ENCODE data around the gene PPP6R2. TPM values are rescaled to one million over a fixed set of nuclear protein-coding genes. Genes with fewer than 3 reads are reported as not detected.

PPP6R2 gene
- total RNA-seq, 1 experiment from 2014 or later = 49.2 TPM

DNA sequence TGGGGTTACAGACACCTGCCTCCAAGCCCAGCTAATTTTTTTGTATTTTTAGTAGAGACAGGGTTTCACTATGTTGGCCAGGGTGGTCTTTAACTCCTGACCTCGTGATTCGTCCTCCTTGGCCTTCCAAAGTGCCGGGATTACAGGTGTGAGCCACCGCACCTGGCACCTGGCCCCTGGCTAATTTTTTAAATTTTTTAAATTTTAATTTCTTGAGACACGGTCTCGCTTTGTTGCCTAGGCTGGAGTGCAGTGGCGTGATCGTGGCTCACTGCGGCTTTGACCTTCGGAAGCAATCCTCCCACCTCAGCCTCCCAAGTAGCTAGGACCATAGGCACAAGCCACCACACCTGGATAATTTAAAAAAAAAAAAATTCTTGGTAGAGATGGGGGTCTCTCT, 14.6 kb downstream of the PPP6R2 start:
- CTCF ChIA-PET = interaction anchor here (0.6 kb wide), 1 partner anchor 16 kb away, joined by 3 read pairs; no protein-coding TSS in a partner anchor
- H3K79me2 ChIP-seq (ENCODE audit: low read depth) = peaks cover 74% of the 10 kb centered on the region

DNA sequence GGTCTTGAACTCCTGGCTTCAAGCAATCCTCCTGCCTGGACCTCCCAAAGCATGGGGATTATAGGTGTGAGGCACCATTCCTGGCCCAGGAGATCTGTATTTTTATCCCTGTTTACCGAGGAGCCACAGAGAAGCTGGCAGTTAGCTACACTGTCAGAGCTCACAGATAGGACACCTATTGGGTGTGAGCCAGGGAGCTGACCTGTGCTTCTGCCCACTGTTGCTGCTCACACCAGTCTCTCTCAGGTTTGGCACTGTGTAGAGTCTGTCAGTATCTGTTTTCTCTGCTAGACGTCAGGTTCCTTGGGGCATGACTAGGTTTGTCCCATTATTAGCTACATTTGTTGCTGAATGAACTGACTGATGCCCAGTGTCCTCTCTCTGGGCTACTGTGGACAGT, 17.5 kb downstream of the PPP6R2 start:
- H3K9me2 ChIP-seq (ENCODE audit: insufficient read depth) = no peaks in the 10 kb centered on the region
- peaks cover 85% of the 10 kb centered on the region for H3K79me2 ChIP-seq (ENCODE audit: low read depth)
- POLR2A ChIA-PET (ENCODE audit: unreplicated experiment) = no interaction called here
- no peak overlapping the region for H3K4me2 ChIP-seq
- no TSS peak for BruUV-seq (replicated peaks)
- no peaks in the 10 kb centered on the region for H3K27me3 ChIP-seq (ENCODE audit: insufficient read depth, low read depth)
- peaks cover 89% of the 10 kb centered on the region for H4K20me1 ChIP-seq (ENCODE audit: insufficient read depth)
- no peak for TF ChIP-seq EZH2 (IDR thresholded peaks at IDR 0.05; ENCODE audit: low read depth)
- TF ChIP-seq, protein P1, sequence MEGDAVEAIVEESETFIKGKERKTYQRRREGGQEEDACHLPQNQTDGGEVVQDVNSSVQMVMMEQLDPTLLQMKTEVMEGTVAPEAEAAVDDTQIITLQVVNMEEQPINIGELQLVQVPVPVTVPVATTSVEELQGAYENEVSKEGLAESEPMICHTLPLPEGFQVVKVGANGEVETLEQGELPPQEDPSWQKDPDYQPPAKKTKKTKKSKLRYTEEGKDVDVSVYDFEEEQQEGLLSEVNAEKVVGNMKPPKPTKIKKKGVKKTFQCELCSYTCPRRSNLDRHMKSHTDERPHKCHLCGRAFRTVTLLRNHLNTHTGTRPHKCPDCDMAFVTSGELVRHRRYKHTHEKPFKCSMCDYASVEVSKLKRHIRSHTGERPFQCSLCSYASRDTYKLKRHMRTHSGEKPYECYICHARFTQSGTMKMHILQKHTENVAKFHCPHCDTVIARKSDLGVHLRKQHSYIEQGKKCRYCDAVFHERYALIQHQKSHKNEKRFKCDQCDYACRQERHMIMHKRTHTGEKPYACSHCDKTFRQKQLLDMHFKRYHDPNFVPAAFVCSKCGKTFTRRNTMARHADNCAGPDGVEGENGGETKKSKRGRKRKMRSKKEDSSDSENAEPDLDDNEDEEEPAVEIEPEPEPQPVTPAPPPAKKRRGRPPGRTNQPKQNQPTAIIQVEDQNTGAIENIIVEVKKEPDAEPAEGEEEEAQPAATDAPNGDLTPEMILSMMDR (conservative IDR thresholded peaks at IDR 0.05) = no peak
- intact Hi-C loops (cut with micrococcal nuclease; ENCODE audit: unreplicated experiment) = no loop called here
- H3K36me3 ChIP-seq (ENCODE audit: low read depth) = peaks cover 7% of the 10 kb centered on the region
- no peak overlapping the region for H3K4me3 ChIP-seq
- CTCF ChIA-PET = interaction anchor here (0.6 kb wide), 1 partner anchor 9 kb away, joined by 4 read pairs; no protein-coding TSS in a partner anchor
- peaks cover under 1% of the 10 kb centered on the region; the same call in 1 of the 2 replicates for H3F3A ChIP-seq (ENCODE audit: insufficient read depth, low read depth)
- DNase-seq = no peak
- no peak overlapping the region for H2AFZ ChIP-seq
- no peaks in the 10 kb centered on the region for H3K4me1 ChIP-seq (replicated peaks; ENCODE audit: insufficient read depth)
- H3K27ac ChIP-seq = no peak overlapping the region
- H3K9me3 ChIP-seq (ENCODE audit: insufficient read depth, low read depth) = no peaks in the 10 kb centered on the region

More for the DNA sequence above, 14.6 kb downstream of the PPP6R2 start:
- H3K9me2 ChIP-seq (ENCODE audit: insufficient read depth) = no peaks in the 10 kb centered on the region
- POLR2A ChIA-PET (ENCODE audit: unreplicated experiment) = interaction anchor here (0.7 kb wide), 1 partner anchor 133 kb away, joined by 3 read pairs; no protein-coding TSS in a partner anchor
- DNase-seq = no peak
- no peaks in the 10 kb centered on the region for H3K4me1 ChIP-seq (replicated peaks; ENCODE audit: insufficient read depth)
- H3K27ac ChIP-seq = no peak overlapping the region
- H3K36me3 ChIP-seq (ENCODE audit: low read depth) = peaks cover 7% of the 10 kb centered on the region
- no TSS peak for BruUV-seq (replicated peaks)
- intact Hi-C loops (cut with micrococcal nuclease; ENCODE audit: unreplicated experiment) = no loop called here
- no peaks in the 10 kb centered on the region; the same call in 1 of the 2 replicates for H3F3A ChIP-seq (ENCODE audit: insufficient read depth, low read depth)
- no peak for TF ChIP-seq EZH2 (IDR thresholded peaks at IDR 0.05; ENCODE audit: low read depth)
- TF ChIP-seq, protein P1 (conservative IDR thresholded peaks at IDR 0.05) = no peak
- no peaks in the 10 kb centered on the region for H3K27me3 ChIP-seq (ENCODE audit: insufficient read depth, low read depth)
- H3K4me2 ChIP-seq = no peak overlapping the region
- H4K20me1 ChIP-seq (ENCODE audit: insufficient read depth) = peaks cover 83% of the 10 kb centered on the region
- H2AFZ ChIP-seq = no peak overlapping the region
- H3K9me3 ChIP-seq (ENCODE audit: insufficient read depth, low read depth) = no peaks in the 10 kb centered on the region
- H3K4me3 ChIP-seq = no peak overlapping the region

DNA sequence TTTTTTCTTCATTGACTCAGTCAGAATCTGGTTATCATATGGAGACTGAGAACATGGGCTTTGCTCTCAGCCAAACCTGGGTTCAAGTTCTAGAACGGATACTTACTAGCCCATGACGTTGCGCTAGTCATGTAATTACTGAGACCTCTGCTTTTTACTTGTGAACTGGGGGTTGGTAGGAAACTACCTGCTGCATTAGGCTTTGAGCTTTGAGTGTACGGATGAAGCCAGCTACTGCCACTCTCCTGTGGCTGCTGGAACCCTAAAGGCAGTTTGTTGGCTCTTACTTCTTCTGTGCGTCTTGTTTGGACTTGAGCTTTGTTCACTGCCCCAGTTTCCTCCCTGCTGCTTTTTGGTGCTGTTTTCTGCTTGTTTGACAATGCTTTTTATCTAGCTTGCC, 18.1 kb downstream of the PPP6R2 start:
- Histone ChIP-seq H3K4me1 (replicated peaks; ENCODE audit: insufficient read depth) (no peaks in the 10 kb centered on the region), H4K20me1 (ENCODE audit: insufficient read depth) (peaks cover 94% of the 10 kb centered on the region), H3K27ac (no peak overlapping the region), H3K27me3 (ENCODE audit: insufficient read depth, low read depth) (no peaks in the 10 kb centered on the region), H3K4me3 (no peak overlapping the region), H3K9me3 (ENCODE audit: insufficient read depth, low read depth) (no peaks in the 10 kb centered on the region), H3K9me2 (ENCODE audit: insufficient read depth) (no peaks in the 10 kb centered on the region), H3K36me3 (ENCODE audit: low read depth) (peaks cover 7% of the 10 kb centered on the region), H2AFZ (no peak overlapping the region), H3K4me2 (no peak overlapping the region), H3K79me2 (ENCODE audit: low read depth) (peaks cover 89% of the 10 kb centered on the region), H3F3A (ENCODE audit: insufficient read depth, low read depth) (peaks cover 7% of the 10 kb centered on the region; the same call in 1 of the 2 replicates)
- ChIA-PET CTCF (no interaction called here), POLR2A (ENCODE audit: unreplicated experiment) (no interaction called here)
- no TSS peak for BruUV-seq (replicated peaks)
- TF ChIP-seq, protein P1 (conservative IDR thresholded peaks at IDR 0.05) = no peak
- no peak for TF ChIP-seq EZH2 (IDR thresholded peaks at IDR 0.05; ENCODE audit: low read depth)
- intact Hi-C loops (cut with micrococcal nuclease; ENCODE audit: unreplicated experiment) = no loop called here
- no peak for DNase-seq
